GOT3 (cell line): ENCODE data around the gene TMEM208.
A peak's percentile ranks its signal among the peaks of the same experiment; 100 is the strongest.

Experiments used
- DNase-seq: peaks from one replicate; lab custom pipeline; 2025; ENCODE audit warnings: mixed read lengths; lab: John Stamatoyannopoulos, UW

The TMEM208 gene

GRCh38 chr16:67209565-67209964 is 17.4 kb upstream of the TMEM208 start:
- no peak for DNase-seq

GRCh38 chr16:67210069-67210937 is 16.6 kb upstream of the TMEM208 start:
- DNase-seq: no peak

GRCh38 chr16:67211674-67212073 is 15.3 kb upstream of the TMEM208 start:
- no peak for DNase-seq

GRCh38 chr16:67212766-67213165 is 14.2 kb upstream of the TMEM208 start:
- DNase-seq: no peak

GRCh38 chr16:67213197-67214019 is 13.5 kb upstream of the TMEM208 start:
- DNase-seq: no peak

- no peak for DNase-seq
Observed at GRCh38 chr16:67215706-67216105, 11.2 kb upstream of the TMEM208 start.

GRCh38 chr16:67216612-67217490 is 10.1 kb upstream of the TMEM208 start:
- no peak for DNase-seq

GRCh38 chr16:67223992-67224391 is 2.9 kb upstream of the TMEM208 start:
- no peak for DNase-seq

GRCh38 chr16:67226295-67226803 is 581 bp upstream of the TMEM208 start:
- no peak for DNase-seq

- no peak for DNase-seq
Observed at GRCh38 chr16:67227567-67227921, 614 bp downstream of the TMEM208 start.

- no peak for DNase-seq
Observed at GRCh38 chr16:67228034-67228785, 1.3 kb downstream of the TMEM208 start.

- DNase-seq: no peak
Observed at GRCh38 chr16:67228905-67229304, 2.0 kb downstream of the TMEM208 start.

- no peak for DNase-seq
Observed at GRCh38 chr16:67229906-67230808, 3.2 kb downstream of the TMEM208 start.

GRCh38 chr16:67230809-67231660 is 4.1 kb downstream of the TMEM208 start:
- DNase-seq: no peak

GRCh38 chr16:67233596-67233995 is 6.7 kb downstream of the TMEM208 start:
- DNase-seq: no peak

GRCh38 chr16:67234180-67234597 is 7.3 kb downstream of the TMEM208 start:
- no peak for DNase-seq

GRCh38 chr16:67235816-67236562 is 9.1 kb downstream of the TMEM208 start:
- peak; percentile 42 for DNase-seq
